Neural progenitor cell (in vitro differentiated cells): ENCODE data around the gene ARL6IP5.

Experiments used
- EZH2phosphoT487 ChIP-seq: fragments of 200-600 bp; sonication (generic); IDR thresholded peaks from 2 replicates; pipeline ENCODE4 v1.6.1; 2017; ENCODE audit warnings: antibody characterized with exemption
- TF ChIP-seq, protein P1 (sequence below): fragments of 200-600 bp; sonication (generic); IDR thresholded peaks from 2 replicates; pipeline ENCODE4 v1.5.1; 2017; ENCODE audit warnings: antibody characterized with exemption, mild to moderate bottlenecking

- TF ChIP-seq, protein P1, sequence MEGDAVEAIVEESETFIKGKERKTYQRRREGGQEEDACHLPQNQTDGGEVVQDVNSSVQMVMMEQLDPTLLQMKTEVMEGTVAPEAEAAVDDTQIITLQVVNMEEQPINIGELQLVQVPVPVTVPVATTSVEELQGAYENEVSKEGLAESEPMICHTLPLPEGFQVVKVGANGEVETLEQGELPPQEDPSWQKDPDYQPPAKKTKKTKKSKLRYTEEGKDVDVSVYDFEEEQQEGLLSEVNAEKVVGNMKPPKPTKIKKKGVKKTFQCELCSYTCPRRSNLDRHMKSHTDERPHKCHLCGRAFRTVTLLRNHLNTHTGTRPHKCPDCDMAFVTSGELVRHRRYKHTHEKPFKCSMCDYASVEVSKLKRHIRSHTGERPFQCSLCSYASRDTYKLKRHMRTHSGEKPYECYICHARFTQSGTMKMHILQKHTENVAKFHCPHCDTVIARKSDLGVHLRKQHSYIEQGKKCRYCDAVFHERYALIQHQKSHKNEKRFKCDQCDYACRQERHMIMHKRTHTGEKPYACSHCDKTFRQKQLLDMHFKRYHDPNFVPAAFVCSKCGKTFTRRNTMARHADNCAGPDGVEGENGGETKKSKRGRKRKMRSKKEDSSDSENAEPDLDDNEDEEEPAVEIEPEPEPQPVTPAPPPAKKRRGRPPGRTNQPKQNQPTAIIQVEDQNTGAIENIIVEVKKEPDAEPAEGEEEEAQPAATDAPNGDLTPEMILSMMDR, result no peak
- no peak for TF ChIP-seq EZH2phosphoT487
Observed at GRCh38 chr3:69108811-69109210, 24.1 kb downstream of the ARL6IP5 start.
